NT2/D1 (cell line): ENCODE data around the gene OXCT2.

ENCODE experiments used
- DNase-seq: peaks from one replicate; pipeline ENCODE4 v3.0.0-alpha.2; 2011; ENCODE audit warnings: low read depth, low spot score
- H3K27me3 ChIP-seq: 2 replicates; pipeline ENCODE4 v1.6.0; 2011; ENCODE audit warnings: mild to moderate bottlenecking; ENCODE audit not compliant: insufficient read length, insufficient read depth
- H3K36me3 ChIP-seq: 2 replicates; pipeline ENCODE4 v1.6.1; 2011; ENCODE audit warnings: mild to moderate bottlenecking, low read length, mixed read lengths; ENCODE audit not compliant: insufficient read depth, insufficient read length
- H3K4me1 ChIP-seq: 2 replicates; pipeline ENCODE4 v1.5.1; 2011; ENCODE audit not compliant: insufficient read depth, insufficient read length
- H3K4me3 ChIP-seq: 2 replicates; pipeline ENCODE4 v1.5.1; 2011; ENCODE audit warnings: low read depth; ENCODE audit not compliant: insufficient read length
- H3K9ac ChIP-seq: 2 replicates; pipeline ENCODE4 v1.6.0; 2011; ENCODE audit warnings: low read depth; ENCODE audit not compliant: insufficient read length
- H3K9me3 ChIP-seq: 2 replicates; pipeline ENCODE4 v1.5.1; 2011; ENCODE audit warnings: mild to moderate bottlenecking, low read length; ENCODE audit not compliant: insufficient read depth
- SUZ12 ChIP-seq: IDR thresholded peaks from 2 replicates; pipeline ENCODE4 v1.6.1; 2011; ENCODE audit not compliant: insufficient read length, insufficient read depth; ENCODE audit errors: extremely low read depth
- YY1 ChIP-seq: IDR thresholded peaks from 2 replicates; pipeline ENCODE4 v1.6.1; 2011; ENCODE audit not compliant: insufficient read length, insufficient read depth
- ZNF274 ChIP-seq: IDR thresholded peaks from 2 replicates; pipeline ENCODE4 v1.6.1; 2011; ENCODE audit warnings: mild to moderate bottlenecking, low read depth, low read length

Gene OXCT2

DNA sequence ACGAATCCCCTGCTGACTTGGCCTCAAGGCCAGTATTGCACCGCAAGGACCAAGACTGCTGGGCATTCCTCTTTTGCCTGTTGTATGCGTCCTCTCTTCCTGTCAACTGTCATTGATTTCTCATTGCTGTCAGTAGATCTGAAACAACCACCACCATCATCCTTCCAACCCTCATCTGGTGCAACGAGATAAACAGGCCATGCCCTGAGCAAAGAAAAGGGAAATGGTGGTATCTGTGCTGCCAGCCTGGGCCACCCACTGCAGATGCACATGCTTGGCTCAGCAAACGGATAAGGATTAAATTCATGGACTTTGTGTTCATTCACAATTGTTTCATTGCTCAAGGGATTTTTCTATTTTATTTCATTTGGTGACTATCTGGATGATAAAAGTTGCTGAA, 13.6 kb downstream of the OXCT2 start:
- TF ChIP-seq SUZ12 = no peak
- no peak for TF ChIP-seq ZNF274
- TF ChIP-seq YY1 = no peak
- Histone ChIP-seq H3K9me3 (peaks cover 25% of the 10 kb centered on the region; the same call in 1 of the 2 replicates), H3K27me3 (no peaks in the 10 kb centered on the region), H3K4me1 (peaks cover under 1% of the 10 kb centered on the region), H3K9ac (no peak overlapping the region), H3K36me3 (peaks cover 66% of the 10 kb centered on the region), H3K4me3 (no peak overlapping the region)
- DNase-seq = no peak

- H3K4me3 ChIP-seq = no peak overlapping the region
- no peak overlapping the region for H3K9ac ChIP-seq
- peaks cover 80% of the 10 kb centered on the region for H3K36me3 ChIP-seq
- TF ChIP-seq YY1 (no peak), SUZ12 (no peak), ZNF274 (no peak)
- H3K27me3 ChIP-seq = no peaks in the 10 kb centered on the region
- no peaks in the 10 kb centered on the region for H3K4me1 ChIP-seq
- peaks cover 17% of the 10 kb centered on the region; the same call in 1 of the 2 replicates for H3K9me3 ChIP-seq
- DNase-seq = no peak
These were observed 15.0 kb downstream of the OXCT2 start for GRCh38 chr1:39755965-39756659.

GRCh38 chr1:39754906-39755504, 16.1 kb downstream of the OXCT2 start:
- Histone ChIP-seq H3K27me3 (no peaks in the 10 kb centered on the region), H3K4me1 (no peaks in the 10 kb centered on the region), H3K9ac (no peak overlapping the region), H3K9me3 (peaks cover 5% of the 10 kb centered on the region; the same call in 1 of the 2 replicates), H3K4me3 (no peak overlapping the region), H3K36me3 (peaks cover 91% of the 10 kb centered on the region)
- no peak for DNase-seq
- TF ChIP-seq YY1 = no peak
- no peak for TF ChIP-seq SUZ12
- TF ChIP-seq ZNF274 = no peak

- H3K36me3 ChIP-seq = peaks cover 97% of the 10 kb centered on the region
- no peak overlapping the region for H3K9ac ChIP-seq
- DNase-seq = no peak
- no peak overlapping the region for H3K4me3 ChIP-seq
- H3K27me3 ChIP-seq = no peaks in the 10 kb centered on the region
- no peak for TF ChIP-seq SUZ12
- no peak for TF ChIP-seq YY1
- H3K4me1 ChIP-seq = no peaks in the 10 kb centered on the region
- no peaks in the 10 kb centered on the region for H3K9me3 ChIP-seq
These were observed 17.1 kb downstream of the OXCT2 start for GRCh38 chr1:39754026-39754570.

DNA sequence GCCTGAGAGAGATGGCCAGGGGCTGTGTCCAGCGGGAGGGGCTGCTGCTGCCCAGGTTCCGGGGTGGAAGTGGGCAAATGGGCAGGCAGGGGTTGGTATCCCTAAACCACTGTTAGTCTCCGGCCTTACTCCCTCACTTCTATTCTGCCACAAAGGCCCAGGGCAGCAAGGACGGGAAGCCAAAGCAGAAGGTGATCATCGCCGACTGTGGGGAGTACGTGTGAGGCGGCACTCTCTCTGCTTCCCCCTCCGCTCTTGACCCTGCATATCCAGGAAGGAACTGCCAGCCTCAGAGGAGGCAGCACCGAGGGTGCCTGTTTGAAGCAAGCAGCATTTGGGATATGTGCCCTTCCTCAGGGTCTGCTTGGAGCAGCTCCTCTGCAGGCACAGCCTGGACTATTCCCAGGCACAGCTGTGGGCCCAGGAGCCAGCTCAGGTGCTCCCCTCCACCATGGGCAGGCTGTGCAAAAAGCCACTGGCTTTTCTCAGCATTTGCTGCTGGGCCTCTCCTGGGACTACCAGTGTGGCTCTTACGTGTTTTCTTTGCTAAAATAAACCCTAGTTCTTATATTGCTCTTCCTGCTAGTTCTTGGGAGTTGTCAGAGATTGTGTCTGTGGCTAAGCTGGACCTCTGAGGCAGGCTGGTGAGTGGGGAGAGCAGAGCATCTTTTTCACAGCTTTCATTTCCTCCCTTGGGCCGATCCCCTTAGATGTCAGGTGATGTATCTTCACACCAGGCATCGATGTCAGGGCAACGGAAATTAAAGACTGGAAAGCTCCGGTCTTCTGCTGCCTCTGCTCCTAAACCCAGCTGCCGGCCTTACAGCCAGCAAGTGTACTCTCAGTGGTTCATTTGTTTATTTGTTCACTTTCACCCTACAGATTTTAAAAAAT, 17.8 kb downstream of the OXCT2 start:
- no peaks in the 10 kb centered on the region for H3K27me3 ChIP-seq
- H3K9ac ChIP-seq = no peak overlapping the region
- DNase-seq = no peak
- H3K9me3 ChIP-seq = no peaks in the 10 kb centered on the region
- no peak overlapping the region for H3K4me3 ChIP-seq
- H3K4me1 ChIP-seq = no peaks in the 10 kb centered on the region
- H3K36me3 ChIP-seq = peaks cover 98% of the 10 kb centered on the region
- no peak for TF ChIP-seq SUZ12
- TF ChIP-seq ZNF274 = no peak
- no peak for TF ChIP-seq YY1

DNA sequence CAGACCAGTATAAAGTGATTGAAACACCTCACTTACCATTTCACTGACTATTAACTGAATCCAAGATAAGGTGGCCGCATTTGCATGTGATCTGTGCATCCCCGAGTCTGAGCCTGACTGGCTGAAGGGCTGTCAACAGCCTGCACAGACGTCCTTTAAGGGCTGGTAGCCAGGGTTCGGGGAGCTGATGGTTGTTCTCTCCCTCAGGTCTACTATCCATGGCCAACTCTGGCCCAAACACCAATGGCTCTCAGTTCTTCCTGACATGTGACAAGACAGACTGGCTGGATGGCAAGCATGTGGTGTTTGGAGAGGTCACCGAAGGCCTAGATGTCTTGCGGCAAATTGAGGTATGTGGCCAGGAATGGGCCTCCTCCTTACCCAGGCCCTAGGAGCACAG, 18.4 kb downstream of the OXCT2 start:
- Histone ChIP-seq H3K4me1 (no peaks in the 10 kb centered on the region), H3K36me3 (peaks cover 98% of the 10 kb centered on the region), H3K9me3 (no peaks in the 10 kb centered on the region), H3K27me3 (no peaks in the 10 kb centered on the region), H3K4me3 (no peak overlapping the region), H3K9ac (no peak overlapping the region)
- TF ChIP-seq YY1 = no peak
- no peak for TF ChIP-seq SUZ12
- TF ChIP-seq ZNF274 = no peak
- no peak for DNase-seq
